HFFc6 (cell line): ENCODE data around the gene MFAP3. TPM values are rescaled to one million over a fixed set of nuclear protein-coding genes. Genes with fewer than 3 reads are reported as not detected.

Source experiments
- DNase-seq: peaks from one replicate; pipeline ENCODE4 v3.0.0-alpha.2; 2018
- H3K27ac Mint-ChIP-seq: 2 replicates; pipeline ENCODE4 v1.8.0; 2020; ENCODE audit warnings: mild to moderate bottlenecking, mixed read lengths
- H3K27me3 Mint-ChIP-seq: 2 replicates; pipeline ENCODE4 v1.8.0; 2021; ENCODE audit warnings: mild to moderate bottlenecking, moderate library complexity, mixed read lengths; ENCODE audit not compliant: insufficient read depth
- H3K36me3 Mint-ChIP-seq: 2 replicates; pipeline ENCODE4 v1.8.0; 2021; ENCODE audit warnings: low read depth, mixed read lengths
- H3K4me1 Mint-ChIP-seq: 2 replicates; pipeline ENCODE4 v1.8.0; 2020; ENCODE audit warnings: low read depth, mixed read lengths
- H3K4me3 Mint-ChIP-seq: 2 replicates; pipeline ENCODE4 v1.8.0; 2020; ENCODE audit warnings: mild to moderate bottlenecking, moderate library complexity, mixed read lengths
- H3K9me3 Mint-ChIP-seq: 2 replicates; pipeline ENCODE4 v1.8.0; 2020; ENCODE audit warnings: mild to moderate bottlenecking, mixed read lengths
- total RNA-seq, 6 experiments: library from RNA; stranded (reverse); fragmentation: NEBNext Ultra II Directional; extraction: Animal tissue kit (Norgen Biotek cat#: 25700); gene quantifications; 2 replicates in 1 of 6; 3 replicates in 5 of 6; pipeline ENCODE4 v1.2.3, GENCODE V29; 2021
- TF ChIP-seq, protein P1 (sequence below): fragments of 200-600 bp; sonication (generic); IDR thresholded peaks from 2 replicates; pipeline ENCODE4 v1.5.0; 2021; ENCODE audit warnings: antibody characterized with exemption, mild to moderate bottlenecking

The MFAP3 gene
- total RNA-seq, 6 experiments from 2014 or later = 23.5 to 30.1 (median 27.3) TPM

DNA sequence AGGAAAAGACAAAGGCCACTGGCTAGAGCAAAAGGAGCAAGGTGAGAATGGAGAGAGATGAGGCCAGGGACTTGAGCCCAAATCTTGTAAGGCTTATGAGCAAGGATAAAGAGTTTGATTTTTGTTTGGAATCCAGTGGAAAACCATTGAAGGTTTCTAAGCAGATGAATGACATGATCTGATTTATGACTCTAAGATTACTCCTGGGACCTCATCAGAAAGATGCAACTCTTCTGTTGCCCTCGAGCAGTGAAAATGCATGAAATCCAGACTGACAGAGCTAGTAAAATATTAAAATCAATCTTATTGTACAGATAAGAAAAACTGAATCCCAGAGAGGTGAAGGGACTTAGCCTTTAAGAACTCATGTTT, 677 bp downstream of the MFAP3 start:
- Mint-ChIP-seq H3K27me3 (peaks cover 3% of the 10 kb centered on the region), H3K4me1 (peaks cover 46% of the 10 kb centered on the region), H3K27ac (peak overlapping the region; percentile 96), H3K36me3 (peaks cover 8% of the 10 kb centered on the region; the same call in 1 of the 2 replicates), H3K4me3 (peak overlapping the region; percentile 99), H3K9me3 (no peaks in the 10 kb centered on the region)
- TF ChIP-seq, protein P1, sequence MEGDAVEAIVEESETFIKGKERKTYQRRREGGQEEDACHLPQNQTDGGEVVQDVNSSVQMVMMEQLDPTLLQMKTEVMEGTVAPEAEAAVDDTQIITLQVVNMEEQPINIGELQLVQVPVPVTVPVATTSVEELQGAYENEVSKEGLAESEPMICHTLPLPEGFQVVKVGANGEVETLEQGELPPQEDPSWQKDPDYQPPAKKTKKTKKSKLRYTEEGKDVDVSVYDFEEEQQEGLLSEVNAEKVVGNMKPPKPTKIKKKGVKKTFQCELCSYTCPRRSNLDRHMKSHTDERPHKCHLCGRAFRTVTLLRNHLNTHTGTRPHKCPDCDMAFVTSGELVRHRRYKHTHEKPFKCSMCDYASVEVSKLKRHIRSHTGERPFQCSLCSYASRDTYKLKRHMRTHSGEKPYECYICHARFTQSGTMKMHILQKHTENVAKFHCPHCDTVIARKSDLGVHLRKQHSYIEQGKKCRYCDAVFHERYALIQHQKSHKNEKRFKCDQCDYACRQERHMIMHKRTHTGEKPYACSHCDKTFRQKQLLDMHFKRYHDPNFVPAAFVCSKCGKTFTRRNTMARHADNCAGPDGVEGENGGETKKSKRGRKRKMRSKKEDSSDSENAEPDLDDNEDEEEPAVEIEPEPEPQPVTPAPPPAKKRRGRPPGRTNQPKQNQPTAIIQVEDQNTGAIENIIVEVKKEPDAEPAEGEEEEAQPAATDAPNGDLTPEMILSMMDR = no peak
- no peak for DNase-seq

DNA sequence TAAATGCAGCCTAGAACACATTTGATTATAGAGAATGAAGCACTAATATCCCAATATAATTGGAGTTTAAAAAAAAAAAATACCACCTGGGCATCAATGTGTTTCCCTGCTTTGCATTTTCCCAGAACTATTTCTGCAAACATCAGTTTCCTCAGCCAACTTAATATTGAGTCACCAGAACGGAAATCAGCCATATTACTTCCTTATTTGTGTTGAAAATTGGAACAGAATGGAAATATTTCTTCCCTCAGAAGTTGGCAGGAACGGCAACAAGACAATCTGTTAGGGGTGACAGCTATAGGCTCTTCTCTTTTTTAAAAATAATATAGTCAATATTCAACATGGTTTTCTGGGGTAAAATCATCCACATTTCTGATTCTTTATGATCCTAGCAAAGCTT, 4.0 kb downstream of the MFAP3 start:
- Mint-ChIP-seq H3K4me1 (peaks cover 47% of the 10 kb centered on the region), H3K27ac (no peak overlapping the region), H3K4me3 (no peak overlapping the region)

DNA sequence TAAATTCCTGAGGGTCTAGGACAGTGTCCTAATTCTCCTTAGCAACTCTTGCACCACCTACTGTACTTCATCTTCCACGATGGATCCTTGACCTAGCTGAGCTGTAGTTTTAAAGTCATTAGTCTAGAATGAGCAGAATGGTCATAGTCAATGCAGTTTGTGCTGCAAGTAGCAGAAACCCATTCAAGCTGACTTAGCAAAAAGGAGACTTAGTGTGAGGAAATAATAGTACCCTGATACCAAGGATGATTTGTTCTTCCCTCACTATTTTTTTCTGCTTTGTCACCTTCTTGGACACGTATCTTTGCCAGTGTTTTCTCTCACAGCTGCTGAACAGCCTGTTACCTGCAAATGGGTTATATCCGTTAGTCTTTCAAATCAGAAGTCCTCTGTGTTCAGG, 5.3 kb downstream of the MFAP3 start:
- Mint-ChIP-seq H3K27me3 (no peaks in the 10 kb centered on the region), H3K4me3 (no peak overlapping the region), H3K9me3 (no peaks in the 10 kb centered on the region), H3K36me3 (peaks cover 4% of the 10 kb centered on the region; the same call in 1 of the 2 replicates), H3K27ac (no peak overlapping the region), H3K4me1 (peaks cover 40% of the 10 kb centered on the region)
- TF ChIP-seq, protein P1 = no peak
- DNase-seq = no peak

More for the DNA sequence above, 4.0 kb downstream of the MFAP3 start:
- H3K27me3 Mint-ChIP-seq = peaks cover 3% of the 10 kb centered on the region
- TF ChIP-seq, protein P1 = no peak
- no peak for DNase-seq
- peaks cover 8% of the 10 kb centered on the region; the same call in 1 of the 2 replicates for H3K36me3 Mint-ChIP-seq
- H3K9me3 Mint-ChIP-seq = no peaks in the 10 kb centered on the region

DNA sequence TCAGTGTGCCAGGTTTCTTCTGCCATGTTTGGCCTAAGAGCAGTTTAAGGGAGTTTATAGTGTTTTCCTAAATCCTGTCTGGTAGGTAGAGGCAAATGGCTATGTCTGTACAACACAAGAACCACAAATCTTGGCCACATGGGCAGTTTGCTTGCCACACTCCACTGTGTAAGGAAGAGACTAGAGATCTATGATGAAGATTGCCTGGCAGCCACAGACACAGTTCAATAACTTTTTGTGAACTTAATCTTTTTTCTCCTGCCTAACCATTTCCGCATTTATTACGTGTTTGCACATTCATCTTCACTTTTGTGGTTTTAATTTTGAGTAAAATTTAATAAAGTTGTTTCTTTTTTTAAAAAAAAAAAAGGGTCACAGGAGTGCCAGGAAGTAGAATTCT, 5.8 kb downstream of the MFAP3 start:
- DNase-seq = no peak
- Mint-ChIP-seq H3K4me1 (peaks cover 37% of the 10 kb centered on the region), H3K27me3 (no peaks in the 10 kb centered on the region), H3K36me3 (peaks cover 2% of the 10 kb centered on the region; the same call in 1 of the 2 replicates), H3K9me3 (no peaks in the 10 kb centered on the region), H3K27ac (no peak overlapping the region), H3K4me3 (no peak overlapping the region)
- TF ChIP-seq, protein P1 = no peak

DNA sequence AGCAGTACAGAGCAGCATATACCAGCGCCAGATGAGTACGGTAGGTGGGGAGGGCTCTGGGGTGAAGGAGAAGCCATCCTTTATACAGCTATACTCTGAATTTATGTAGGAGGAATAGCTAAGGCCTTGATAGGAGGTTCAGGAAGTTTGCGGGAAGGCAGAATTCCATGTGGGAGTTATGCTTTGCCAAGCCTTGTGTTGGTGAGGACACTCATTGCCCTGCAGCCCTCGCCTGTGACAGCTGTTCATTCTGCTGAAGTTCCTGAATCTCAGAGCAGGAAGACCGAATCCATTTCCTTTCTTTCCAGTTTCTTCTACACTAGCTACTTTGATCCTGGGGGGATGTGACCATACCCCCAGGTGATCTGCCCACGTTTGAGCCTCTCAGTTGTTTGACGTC, 7.7 kb downstream of the MFAP3 start:
- Mint-ChIP-seq H3K4me1 (peaks cover 26% of the 10 kb centered on the region; the same call in 1 of the 2 replicates), H3K27ac (no peak overlapping the region), H3K36me3 (peaks cover 12% of the 10 kb centered on the region), H3K9me3 (no peaks in the 10 kb centered on the region), H3K27me3 (no peaks in the 10 kb centered on the region), H3K4me3 (no peak overlapping the region)
- DNase-seq = no peak
- TF ChIP-seq, protein P1 = no peak

GRCh38 chr5:154047324-154047723, 8.6 kb downstream of the MFAP3 start:
- H3K36me3 Mint-ChIP-seq = peaks cover 12% of the 10 kb centered on the region
- H3K27me3 Mint-ChIP-seq = no peaks in the 10 kb centered on the region
- no peaks in the 10 kb centered on the region for H3K9me3 Mint-ChIP-seq
- peaks cover 21% of the 10 kb centered on the region; the same call in 1 of the 2 replicates for H3K4me1 Mint-ChIP-seq
- H3K4me3 Mint-ChIP-seq = no peak overlapping the region
- no peak for DNase-seq
- H3K27ac Mint-ChIP-seq = no peak overlapping the region
- TF ChIP-seq, protein P1 = no peak
